HepG2 (cell line): Measurements from ENCODE around the gene WDR20. TPM values are rescaled to one million over a fixed set of nuclear protein-coding genes. Genes with fewer than 3 reads are reported as not detected.
A peak's percentile ranks its signal among the peaks of the same experiment; 100 is the strongest.

Source experiments
- ATAC-seq: fragments of 200-7000 bp; cut with Tn5 transposase; 3 replicates; pipeline ENCODE4 v1.9.1; 2020; ENCODE audit warnings: mild to moderate bottlenecking, moderate library complexity
- BruUV-seq: library from RNA; stranded (reverse); fragments of 400-500 nt; replicated peaks from 2 replicates; lab custom pipeline; 2021; lab: Mats Ljungman, UMichigan
- CTCF ChIA-PET: fragments of 300-600 bp; formaldehyde crosslinking; extraction: SDS; loops from one replicate; lab custom pipeline; 2021; ENCODE audit warnings: low total read pairs, inconsistent platforms, low intra/inter-chr PET ratio; lab: Yijun Ruan, JAX
- POLR2A ChIA-PET: fragments of 350-600 bp; sonication (Branson Sonifier 250); formaldehyde crosslinking; loops from one replicate; lab custom pipeline; 2020; ENCODE audit warnings: antibody characterized with exemption, inconsistent platforms; lab: Yijun Ruan, JAX
- DNase-seq: peaks from one replicate; pipeline ENCODE4 v3.0.0-alpha.2; 2015; ENCODE audit warnings: low spot score
- FAIRE-seq: peaks from 3 replicates; lab custom pipeline; 2011; peaks lifted over from hg19 to GRCh38; lab: Jason Lieb, UNC
- H2AFZ ChIP-seq: one replicate; pipeline ENCODE4 v1.6.1; 2011; ENCODE audit warnings: low read length, inconsistent platforms
- H3K27ac ChIP-seq: fragments of 300-600 bp; 3 replicates; pipeline ENCODE4 v1.8.0; 2011; ENCODE audit warnings: mixed run types, mild to moderate bottlenecking, mixed read lengths, low read length, inconsistent platforms; ENCODE audit not compliant: insufficient read depth; ENCODE audit errors: extremely low read length
- H3K27me3 ChIP-seq, 2 experiments: fragments of 200-600 bp in 1 of 2; 2 replicates in 1 of 2; 3 replicates in 1 of 2; pipeline versions ENCODE4 v1.6.0 to v1.8.0; 2011; ENCODE audit warnings: low read length in 2 of 2, mild to moderate bottlenecking in 2 of 2, moderate library complexity in 2 of 2, inconsistent platforms in 1 of 2; ENCODE audit not compliant: insufficient read depth in 2 of 2, control insufficient read depth in 1 of 2
- H3K36me3 ChIP-seq, 2 experiments: fragments of 200-600 bp in 1 of 2; replicated peaks in 1 of 2; 2 replicates in 1 of 2; 3 replicates in 1 of 2; pipeline versions ENCODE4 v1.5.1 to v1.8.0; 2011; ENCODE audit warnings: low read length in 2 of 2, inconsistent platforms in 1 of 2; ENCODE audit not compliant: insufficient read depth in 2 of 2, control insufficient read depth in 1 of 2
- H3K4me1 ChIP-seq: 2 replicates; pipeline ENCODE4 v1.5.1; 2012; ENCODE audit warnings: low read length, inconsistent platforms; ENCODE audit not compliant: insufficient read depth
- H3K4me2 ChIP-seq: 2 replicates; pipeline ENCODE4 v1.6.0; 2011; ENCODE audit warnings: low read depth, low read length, inconsistent platforms
- H3K4me3 ChIP-seq, 3 experiments: fragments of 200-600 bp in 1 of 3; sonication (generic), shearing (Covaris generic) in 1 of 3; replicated peaks in 1 of 3; 2 replicates each; pipeline ENCODE4 v1.5.1; 2011 to 2016; ENCODE audit warnings: low read length in 3 of 3, inconsistent platforms in 2 of 3, low read depth in 2 of 3, mild to moderate bottlenecking in 2 of 3, control low read depth in 1 of 3, mixed read lengths in 1 of 3; ENCODE audit not compliant: insufficient read depth in 1 of 3
- H3K79me2 ChIP-seq: one replicate; pipeline ENCODE4 v1.6.1; 2011; ENCODE audit warnings: low read length, inconsistent platforms; ENCODE audit not compliant: insufficient read depth
- H3K9ac ChIP-seq: 2 replicates; pipeline ENCODE4 v1.6.0; 2011; ENCODE audit warnings: mild to moderate bottlenecking, low read depth, low read length, inconsistent platforms; ENCODE audit not compliant: insufficient read depth
- H3K9me3 ChIP-seq: 2 replicates; pipeline ENCODE4 v1.5.1; 2012; ENCODE audit warnings: mild to moderate bottlenecking, low read length
- H4K20me1 ChIP-seq: 2 replicates; pipeline ENCODE4 v1.6.0; 2011; ENCODE audit warnings: inconsistent platforms, mild to moderate bottlenecking, low read length, moderate library complexity; ENCODE audit not compliant: insufficient read depth
- MAFK ChIP-seq, 2 experiments: IDR thresholded peaks in 1 of 2; conservative IDR thresholded peaks in 1 of 2; 2 replicates each; pipeline ENCODE4 v1.6.1; 2011; ENCODE audit warnings: improper control_type of control experiment in 2 of 2, low read length in 2 of 2
- NRL ChIP-seq: sonication (generic); formaldehyde crosslinking; IDR thresholded peaks from 2 replicates; pipeline ENCODE4 v1.5.0; 2020; ENCODE audit warnings: missing genetic modification reagents, mild to moderate bottlenecking, moderate library complexity, borderline replicate concordance
- ZBTB7B ChIP-seq: sonication (generic); formaldehyde crosslinking; IDR thresholded peaks from 2 replicates; pipeline ENCODE4 v1.4.0; 2020; ENCODE audit warnings: missing genetic modification reagents
- ZKSCAN8 ChIP-seq: IDR thresholded peaks from 2 replicates; pipeline ENCODE4 v1.6.1; 2016; ENCODE audit warnings: borderline replicate concordance, missing genetic modification reagents, missing compliant biosample characterization
- ZNF224 ChIP-seq: sonication (generic); formaldehyde crosslinking; IDR thresholded peaks from 2 replicates; pipeline ENCODE4 v1.5.0; 2020; ENCODE audit warnings: mild to moderate bottlenecking, missing genetic modification reagents
- WGBS: methylation state at CpG from one replicate; pipeline ENCODE4 v1.1.6; 2017; ENCODE audit warnings: low lambda C conversion rate; 5-methylcytosine and 5-hydroxymethylcytosine counted together
- in situ Hi-C: cut with HindIII; loops from 2 replicates; pipeline ENCODE4 v1.10.0; 2017; ENCODE audit warnings: low pct_unique_long_range_greater_than_20kb; ENCODE audit not compliant: extremely low pct_ligation_motif_present
- intact Hi-C: fragments of 100-400 bp; cut with micrococcal nuclease; formaldehyde crosslinking; loops from one replicate; pipeline ENCODE4 v1.10.0; 2022; ENCODE audit not compliant: unreplicated experiment
- polyA plus RNA-seq, 8 experiments: library from polyadenylated mRNA; depleted of rRNA in 3 of 8; stranded (reverse) in 7 of 8; unstranded in 1 of 8; fragments of >200 nt; fragmentation: Illumina TruSeq in 4 of 8; extraction: Trizol in 4 of 8; gene quantifications; 2 replicates each; pipeline versions ENCODE4 v1.2.1 to v1.2.3, GENCODE V29; 2011 to 2016; ENCODE audit warnings: low read depth in 4 of 8, missing spikeins in 1 of 8, mixed read lengths in 1 of 8; ENCODE audit not compliant: insufficient read depth in 1 of 8
- total RNA-seq, 5 experiments: library from RNA; depleted of rRNA; stranded (reverse); fragments of >200 nt; fragmentation: Illumina TruSeq; extraction: Trizol; gene quantifications; 2 replicates each; pipeline ENCODE4 v1.2.3, GENCODE V29; 2016; ENCODE audit warnings: low read depth in 1 of 5
- TF ChIP-seq, protein P1 (sequence below): sonication (generic); formaldehyde crosslinking; IDR thresholded peaks from 2 replicates; pipeline ENCODE4 v1.5.1; 2020; ENCODE audit warnings: missing genetic modification reagents, mild to moderate bottlenecking, borderline replicate concordance

WDR20 gene
- total and polyA plus RNA-seq, 2 of the 13 experiments (the other 11 are each of a cell fraction or from before 2014, with no cell fraction given), result 10.4 to 23.2 TPM

DNA sequence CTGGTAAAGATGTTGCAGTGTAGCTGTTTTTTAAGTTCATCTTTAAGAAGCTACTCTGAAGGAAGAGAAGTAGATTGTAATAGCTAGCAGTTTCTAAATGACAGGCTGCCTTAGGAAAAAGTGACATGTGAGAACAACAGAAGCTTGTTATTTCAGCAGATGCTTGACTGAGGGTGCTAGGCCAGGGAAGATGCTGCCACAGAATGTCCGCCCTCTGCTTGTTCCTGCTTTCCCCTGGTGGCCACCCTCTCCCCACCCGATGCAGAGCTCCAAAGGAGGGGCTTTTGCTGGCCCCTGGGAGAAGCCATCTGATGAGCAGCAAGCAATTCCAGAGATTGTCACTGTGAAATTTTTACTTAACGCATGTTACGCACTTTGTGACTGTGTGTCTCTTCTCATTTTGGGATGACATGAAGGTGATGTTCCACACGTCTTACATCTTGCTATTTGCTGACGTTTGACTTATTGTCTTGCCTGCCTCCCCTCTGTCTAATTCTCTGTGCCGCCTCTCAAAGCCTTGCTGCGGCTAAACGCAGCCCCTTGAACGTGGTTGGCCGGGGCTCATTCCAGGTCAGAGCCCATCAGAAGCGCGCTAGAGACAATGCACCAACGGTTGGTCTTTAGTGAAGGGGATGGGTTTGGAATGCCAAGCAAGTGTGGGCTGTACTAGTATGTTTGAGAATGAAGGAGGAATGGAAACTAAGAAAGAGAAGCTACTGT is 44.8 kb downstream of the WDR20 start:
- WGBS, result 94% methylated on average over 14 of the region's 14 CpGs
- Histone ChIP-seq H4K20me1 (no peaks in the 10 kb centered on the region; the same call in 1 of the 2 replicates), H3K27ac (peak overlapping the region; percentile 46), H3K9me3 (no peaks in the 10 kb centered on the region), H3K9ac (0 out of 2 replicates have a peak overlapping the region, but pooled peaks have one; percentile 24), H3K4me3 (no peak overlapping the region; a peak in 1 of 6 replicates)
- ChIA-PET POLR2A (no interaction called here), CTCF (no interaction called here)
- intact Hi-C loops, result loop anchor here (2.0 kb wide), 1 partner anchor 34 kb away; no protein-coding TSS in a partner anchor
- DNase-seq, result no peak
- FAIRE-seq, result no peak
- TF ChIP-seq ZKSCAN8 (CRISPR knock-in tag) (no peak), ZNF224 (CRISPR knock-in tag) (0 out of 2 replicates have a peak, but pooled peaks have one; percentile 37), ZBTB7B (CRISPR knock-in tag) (no peak), NRL (CRISPR knock-in tag) (peak; percentile 40; the same call in 1 of the 2 replicates), MAFK (conservative IDR thresholded peaks at IDR 0.05 in 1 of 2, IDR thresholded peaks at IDR 0.05 in 1 of 2; ENCODE audit: low read length in 2 of 2) (0 out of 4 replicates have a peak, but pooled peaks of 1 of the 2 experiments have one; percentile 21)
- TF ChIP-seq, protein P1, sequence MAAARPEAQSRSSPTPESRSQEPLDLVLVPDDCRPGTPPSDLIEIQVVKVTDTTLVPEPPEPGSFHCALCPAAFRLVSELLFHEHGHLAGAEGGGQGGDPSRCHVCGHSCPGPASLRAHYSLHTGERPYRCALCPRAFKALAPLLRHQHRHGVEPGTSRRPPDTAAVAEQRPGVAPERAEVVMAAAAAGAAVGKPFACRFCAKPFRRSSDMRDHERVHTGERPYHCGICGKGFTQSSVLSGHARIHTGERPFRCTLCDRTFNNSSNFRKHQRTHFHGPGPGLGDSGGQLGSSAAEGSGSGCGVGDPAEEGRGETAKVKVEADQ (CRISPR knock-in tag), result no peak
- TF ChIP-seq, all 625 proteins: peak for 3
- H3K79me2 ChIP-seq, result peaks cover 73% of the 10 kb centered on the region
- in situ Hi-C loops, result no loop called here
- peak overlapping the region; percentile 60; the same call in 1 of the 2 replicates for H3K4me2 ChIP-seq
- H3K36me3 ChIP-seq, result no peaks in the 10 kb centered on the region; a peak in 2 of 5 replicates
- H3K27me3 ChIP-seq, result no peaks in the 10 kb centered on the region
- ATAC-seq, result no peak
- BruUV-seq, result no TSS peak
- peaks cover 46% of the 10 kb centered on the region for H3K4me1 ChIP-seq
- no peak overlapping the region for H2AFZ ChIP-seq
